ENCODE data around the gene SH3D19. TPM values are rescaled to one million over a fixed set of nuclear protein-coding genes. Genes with fewer than 3 reads are reported as not detected.
A peak's percentile ranks its signal among the peaks of the same experiment; 100 is the strongest.

SH3D19 gene
- total RNA-seq, 1 donor from 2014 or later: 25.1 TPM

- Mint-ChIP-seq H3K36me3 (ENCODE audit: low read depth) (peaks cover 15% of the 10 kb centered on the region), H3K4me3 (no peak overlapping the region), H3K9me3 (no peaks in the 10 kb centered on the region), H3K27ac (ENCODE audit: unreplicated experiment) (peak overlapping the region; percentile 16), H3K27me3 (ENCODE audit: low read depth) (no peaks in the 10 kb centered on the region), H3K4me1 (peaks cover 8% of the 10 kb centered on the region)
- DNase-seq (ENCODE audit: low read depth, low spot score): no peak
- TF ChIP-seq CTCF (conservative IDR thresholded peaks at IDR 0.05): no peak
These were observed 150.2 kb downstream of the SH3D19 start for GRCh38 chr4:151175233-151175632.

GRCh38 chr4:151174784-151175183 is 150.6 kb downstream of the SH3D19 start:
- Mint-ChIP-seq H3K36me3 (ENCODE audit: low read depth) (peaks cover 15% of the 10 kb centered on the region), H3K27me3 (ENCODE audit: low read depth) (no peaks in the 10 kb centered on the region), H3K4me3 (no peak overlapping the region), H3K9me3 (no peaks in the 10 kb centered on the region), H3K4me1 (peaks cover 11% of the 10 kb centered on the region), H3K27ac (ENCODE audit: unreplicated experiment) (no peak overlapping the region)
- no peak for DNase-seq (ENCODE audit: low read depth, low spot score)
- no peak for TF ChIP-seq CTCF (conservative IDR thresholded peaks at IDR 0.05)

GRCh38 chr4:151173871-151174270 is 151.5 kb downstream of the SH3D19 start:
- no peaks in the 10 kb centered on the region for H3K27me3 Mint-ChIP-seq (ENCODE audit: low read depth)
- peaks cover 11% of the 10 kb centered on the region for H3K4me1 Mint-ChIP-seq
- H3K4me3 Mint-ChIP-seq: no peak overlapping the region
- H3K9me3 Mint-ChIP-seq: no peaks in the 10 kb centered on the region
- no peak for DNase-seq (ENCODE audit: low read depth, low spot score)
- H3K27ac Mint-ChIP-seq (ENCODE audit: unreplicated experiment): no peak overlapping the region
- peaks cover 19% of the 10 kb centered on the region for H3K36me3 Mint-ChIP-seq (ENCODE audit: low read depth)
- no peak for TF ChIP-seq CTCF (conservative IDR thresholded peaks at IDR 0.05)

GRCh38 chr4:151169900-151170299 is 155.5 kb downstream of the SH3D19 start:
- peaks cover 23% of the 10 kb centered on the region for H3K36me3 Mint-ChIP-seq (ENCODE audit: low read depth)
- H3K4me3 Mint-ChIP-seq: no peak overlapping the region
- H3K27me3 Mint-ChIP-seq (ENCODE audit: low read depth): no peaks in the 10 kb centered on the region
- no peak for DNase-seq (ENCODE audit: low read depth, low spot score)
- H3K4me1 Mint-ChIP-seq: peaks cover 18% of the 10 kb centered on the region
- H3K9me3 Mint-ChIP-seq: no peaks in the 10 kb centered on the region
- no peak for TF ChIP-seq CTCF (conservative IDR thresholded peaks at IDR 0.05)
- H3K27ac Mint-ChIP-seq (ENCODE audit: unreplicated experiment): no peak overlapping the region

- Mint-ChIP-seq H3K27me3 (ENCODE audit: low read depth) (no peaks in the 10 kb centered on the region), H3K4me3 (no peak overlapping the region), H3K36me3 (ENCODE audit: low read depth) (peaks cover 20% of the 10 kb centered on the region), H3K9me3 (no peaks in the 10 kb centered on the region), H3K4me1 (peaks cover 18% of the 10 kb centered on the region), H3K27ac (ENCODE audit: unreplicated experiment) (no peak overlapping the region)
- no peak for DNase-seq (ENCODE audit: low read depth, low spot score)
- no peak for TF ChIP-seq CTCF (conservative IDR thresholded peaks at IDR 0.05)
These were observed 156.2 kb downstream of the SH3D19 start for GRCh38 chr4:151169223-151169622.

- DNase-seq (ENCODE audit: low read depth, low spot score): no peak
- no peak overlapping the region for H3K27ac Mint-ChIP-seq (ENCODE audit: unreplicated experiment)
- H3K4me1 Mint-ChIP-seq: peaks cover 18% of the 10 kb centered on the region
- no peak for TF ChIP-seq CTCF (conservative IDR thresholded peaks at IDR 0.05)
- no peaks in the 10 kb centered on the region for H3K9me3 Mint-ChIP-seq
- peaks cover 19% of the 10 kb centered on the region for H3K36me3 Mint-ChIP-seq (ENCODE audit: low read depth)
- no peak overlapping the region for H3K4me3 Mint-ChIP-seq
- no peaks in the 10 kb centered on the region for H3K27me3 Mint-ChIP-seq (ENCODE audit: low read depth)
These were observed 157.8 kb downstream of the SH3D19 start for GRCh38 chr4:151167561-151167960.
